ENCODE data around the gene DCDC2. TPM values are rescaled to one million over a fixed set of nuclear protein-coding genes. Genes with fewer than 3 reads are reported as not detected.
"Not testable (repeated sequence)": the region's sequence is repeated elsewhere in the genome, so short reads cannot be mapped to it uniquely, and the experiment has no call there.

The DCDC2 gene
- total RNA-seq, 4 donors from 2014 or later = 0.09 TPM; not detected in 3

DNA sequence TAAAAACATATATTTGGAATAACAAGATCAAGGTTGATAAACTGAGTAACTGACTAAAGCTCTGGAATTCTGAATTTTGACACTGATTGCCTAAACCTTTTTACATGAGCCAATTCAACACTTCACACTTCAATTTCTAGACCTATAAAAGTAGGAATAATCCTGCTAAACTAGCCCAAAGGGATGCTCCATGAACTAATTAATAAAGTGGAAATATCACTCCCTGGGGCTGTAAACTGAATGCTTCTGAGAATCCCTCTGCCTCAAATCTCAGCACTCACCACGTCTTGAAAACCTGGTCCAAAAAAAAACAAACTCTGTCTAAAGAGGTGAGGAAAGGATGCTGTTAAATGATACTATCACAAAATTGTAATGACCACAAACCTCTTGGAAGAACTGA is 50.9 kb downstream of the DCDC2 start:
- DNase-seq (ENCODE audit: low spot score) (no peak), ATAC-seq (ENCODE audit: low FRiP score) (no peak)
- TF ChIP-seq, protein P1, sequence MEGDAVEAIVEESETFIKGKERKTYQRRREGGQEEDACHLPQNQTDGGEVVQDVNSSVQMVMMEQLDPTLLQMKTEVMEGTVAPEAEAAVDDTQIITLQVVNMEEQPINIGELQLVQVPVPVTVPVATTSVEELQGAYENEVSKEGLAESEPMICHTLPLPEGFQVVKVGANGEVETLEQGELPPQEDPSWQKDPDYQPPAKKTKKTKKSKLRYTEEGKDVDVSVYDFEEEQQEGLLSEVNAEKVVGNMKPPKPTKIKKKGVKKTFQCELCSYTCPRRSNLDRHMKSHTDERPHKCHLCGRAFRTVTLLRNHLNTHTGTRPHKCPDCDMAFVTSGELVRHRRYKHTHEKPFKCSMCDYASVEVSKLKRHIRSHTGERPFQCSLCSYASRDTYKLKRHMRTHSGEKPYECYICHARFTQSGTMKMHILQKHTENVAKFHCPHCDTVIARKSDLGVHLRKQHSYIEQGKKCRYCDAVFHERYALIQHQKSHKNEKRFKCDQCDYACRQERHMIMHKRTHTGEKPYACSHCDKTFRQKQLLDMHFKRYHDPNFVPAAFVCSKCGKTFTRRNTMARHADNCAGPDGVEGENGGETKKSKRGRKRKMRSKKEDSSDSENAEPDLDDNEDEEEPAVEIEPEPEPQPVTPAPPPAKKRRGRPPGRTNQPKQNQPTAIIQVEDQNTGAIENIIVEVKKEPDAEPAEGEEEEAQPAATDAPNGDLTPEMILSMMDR (IDR thresholded peaks at IDR 0.05) = no peak

DNA sequence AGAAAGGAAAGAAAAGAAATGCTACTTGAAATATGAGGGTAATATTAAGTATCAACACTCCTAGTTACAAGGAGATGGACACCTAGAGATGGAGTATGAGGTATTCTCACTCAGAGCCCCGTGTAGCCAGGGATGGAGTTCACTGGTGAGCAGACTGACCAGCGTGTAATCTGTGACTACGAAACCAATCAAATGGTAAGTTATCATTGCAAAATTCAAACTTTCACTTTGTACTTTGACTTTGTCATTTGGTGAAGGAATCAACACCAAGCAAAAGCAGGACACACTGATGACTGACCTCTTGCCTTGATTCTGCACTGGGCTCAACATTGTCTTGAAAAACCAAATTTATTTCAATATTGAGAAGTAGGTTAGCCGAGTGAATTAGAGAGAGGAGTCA is 51.8 kb downstream of the DCDC2 start:
- ATAC-seq (ENCODE audit: low FRiP score) = no peak
- no peak for DNase-seq (ENCODE audit: low spot score)
- TF ChIP-seq, protein P1 (IDR thresholded peaks at IDR 0.05) = no peak

DNA sequence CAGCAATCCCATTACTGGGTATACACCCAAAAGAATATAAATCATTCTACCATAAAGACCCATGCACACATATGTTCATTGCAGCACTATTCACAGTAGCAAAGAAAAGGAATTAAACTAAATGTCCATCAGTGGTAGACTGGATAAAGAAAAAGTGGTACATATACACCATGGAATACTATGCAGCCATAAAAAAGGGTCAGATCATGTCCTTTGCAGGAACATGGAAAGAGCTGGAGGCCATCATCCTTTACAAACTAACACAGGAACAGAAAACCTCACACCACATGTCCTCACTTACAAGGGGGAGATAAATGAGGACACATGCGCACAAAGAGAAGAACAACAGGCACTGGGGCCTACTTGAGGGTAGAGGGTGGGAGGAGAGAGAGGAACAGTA is 60.9 kb downstream of the DCDC2 start:
- ATAC-seq (ENCODE audit: low FRiP score) (no peak), DNase-seq (ENCODE audit: low spot score) (no peak)
- TF ChIP-seq, protein P1 (IDR thresholded peaks at IDR 0.05) = no peak

DNA sequence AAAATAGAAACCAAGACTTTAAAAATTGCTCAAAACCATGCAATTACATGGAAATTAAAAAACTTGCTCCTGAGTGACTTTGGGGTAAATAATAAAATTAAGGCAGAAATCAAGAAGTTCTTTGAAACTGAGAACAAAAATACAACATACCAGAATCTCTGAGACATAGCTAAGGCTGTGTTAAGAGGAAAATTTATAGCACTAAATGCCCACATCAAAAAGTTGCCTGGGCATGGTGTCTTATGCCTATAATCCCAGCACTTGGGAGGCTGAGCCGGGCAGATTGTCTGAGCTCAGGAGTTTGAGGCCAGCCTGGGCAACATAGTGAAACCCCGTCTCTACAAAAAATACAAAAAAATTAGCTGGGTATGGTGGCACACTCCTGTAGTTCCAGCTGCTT is 64.0 kb downstream of the DCDC2 start:
- not testable (repeated sequence) for DNase-seq (ENCODE audit: low spot score); ATAC-seq (ENCODE audit: low FRiP score)

DNA sequence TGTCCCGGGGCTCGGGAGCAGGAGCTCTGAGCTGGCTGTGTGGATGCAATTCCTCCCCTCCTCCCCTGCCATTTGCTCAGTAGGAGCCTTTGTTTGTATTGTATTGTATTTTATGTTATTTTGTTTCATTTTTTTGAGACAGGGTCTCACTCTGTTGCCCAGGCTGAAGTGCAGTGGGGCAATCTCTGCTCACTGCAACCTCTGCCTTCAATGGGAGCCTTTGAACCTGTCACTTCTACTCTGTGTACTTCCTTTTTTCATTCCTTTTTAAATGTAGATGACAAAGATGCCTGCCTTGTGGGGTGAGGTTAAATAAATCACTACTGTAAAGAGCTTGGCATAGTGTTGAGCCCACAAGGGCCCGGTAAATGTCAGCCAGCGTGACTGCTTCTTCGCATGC is 70.6 kb downstream of the DCDC2 start:
- no peak for DNase-seq (ENCODE audit: low spot score)
- ATAC-seq (ENCODE audit: low FRiP score) = no peak
- TF ChIP-seq, protein P1 (IDR thresholded peaks at IDR 0.05) = no peak

DNA sequence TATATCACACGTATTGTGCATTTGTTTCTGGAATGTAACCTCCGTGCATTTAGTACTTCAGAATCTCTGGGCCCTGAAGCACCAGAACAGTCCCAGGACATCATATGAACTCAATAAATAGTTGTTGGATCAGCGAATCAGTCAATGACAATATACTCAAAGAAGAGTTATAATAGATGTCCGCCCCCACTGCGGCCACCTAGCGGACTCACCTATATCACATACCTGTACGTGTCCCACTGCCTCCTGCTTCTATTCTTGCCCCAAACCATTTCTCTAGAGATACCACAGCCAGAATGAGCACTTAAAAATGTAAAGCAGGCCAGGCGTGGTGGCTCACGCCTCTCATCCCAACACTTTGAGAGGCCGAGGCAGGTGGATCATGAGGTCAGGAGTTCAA is 73.9 kb downstream of the DCDC2 start:
- TF ChIP-seq, protein P1 (IDR thresholded peaks at IDR 0.05) = no peak
- DNase-seq (ENCODE audit: low spot score) = no peak
- ATAC-seq (ENCODE audit: low FRiP score) = no peak

DNA sequence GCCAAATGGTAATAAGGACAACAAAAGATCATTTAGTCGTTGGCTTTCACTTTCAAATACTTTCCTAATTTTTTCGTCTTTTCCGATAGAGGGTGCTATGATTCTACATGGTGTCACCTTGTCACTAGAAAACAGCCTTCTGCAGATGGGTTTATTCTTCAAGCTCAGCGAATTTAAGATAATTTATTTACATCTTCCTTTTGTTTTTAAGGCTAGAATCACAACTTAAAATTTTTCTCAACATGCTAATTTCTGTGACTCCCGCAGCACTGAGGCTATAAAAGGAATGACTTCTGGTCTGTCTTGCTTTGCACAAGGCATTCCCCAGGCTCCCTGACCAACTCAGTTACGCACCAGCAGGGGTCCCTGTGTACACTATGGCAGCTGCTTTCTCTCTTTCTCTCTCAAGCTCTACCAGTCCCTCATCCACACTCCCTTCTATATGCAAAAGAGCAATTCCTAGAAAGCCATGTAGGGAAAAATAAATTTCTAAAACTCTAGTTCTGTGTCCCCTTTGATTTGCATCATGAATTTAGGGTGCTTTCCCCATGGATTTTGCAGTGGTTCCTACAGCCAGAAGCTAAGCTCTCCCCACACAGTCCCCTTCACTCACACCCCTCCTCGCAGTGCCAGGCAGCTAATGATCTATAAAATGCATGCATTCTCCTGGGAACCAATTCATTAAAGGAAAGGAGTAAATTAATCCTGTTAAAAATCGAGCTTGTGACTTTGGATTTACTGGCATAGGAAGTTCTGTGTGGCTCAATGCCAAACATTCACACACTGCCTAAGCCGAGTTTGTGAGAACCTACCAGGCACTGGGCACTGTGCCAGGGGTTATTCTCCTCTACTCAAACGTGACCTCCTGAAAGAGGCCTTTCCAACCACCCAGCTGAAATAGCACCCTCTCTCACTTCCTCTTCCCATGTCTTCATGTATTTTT is 74.5 kb downstream of the DCDC2 start:
- DNase-seq (ENCODE audit: low spot score) = peak; percentile 41
- ATAC-seq (ENCODE audit: low FRiP score) = peak; percentile 74
- TF ChIP-seq, protein P1 (IDR thresholded peaks at IDR 0.05) = no peak
